ENCODE data around the gene OPN4.

The OPN4 gene

GRCh38 chr10:86684331-86685097 lies 30.2 kb downstream of the OPN4 start:
- DNase-seq, result no peak

GRCh38 chr10:86685416-86685815 lies 31.1 kb downstream of the OPN4 start:
- DNase-seq, result no peak

- DNase-seq, result no peak
These were observed 31.7 kb downstream of the OPN4 start for GRCh38 chr10:86685893-86686632.

- DNase-seq, result no peak
These were observed 32.6 kb downstream of the OPN4 start for GRCh38 chr10:86686972-86687371.

GRCh38 chr10:86687750-86688149 lies 33.4 kb downstream of the OPN4 start:
- no peak for DNase-seq

- DNase-seq, result peak; percentile 26
These were observed 34.1 kb downstream of the OPN4 start for GRCh38 chr10:86688398-86688921.

GRCh38 chr10:86689146-86689545 lies 34.8 kb downstream of the OPN4 start:
- DNase-seq, result no peak

GRCh38 chr10:86690231-86690630 lies 35.9 kb downstream of the OPN4 start:
- no peak for DNase-seq

GRCh38 chr10:86690657-86691084 lies 36.3 kb downstream of the OPN4 start:
- no peak for DNase-seq

- no peak for DNase-seq
These were observed 37.1 kb downstream of the OPN4 start for GRCh38 chr10:86691333-86692022.

- no peak for DNase-seq
These were observed 37.7 kb downstream of the OPN4 start for GRCh38 chr10:86692023-86692514.

GRCh38 chr10:86692664-86693063 lies 38.3 kb downstream of the OPN4 start:
- DNase-seq, result no peak

GRCh38 chr10:86693275-86693674 lies 38.9 kb downstream of the OPN4 start:
- no peak for DNase-seq

- DNase-seq, result peak; percentile 13
These were observed 39.5 kb downstream of the OPN4 start for GRCh38 chr10:86693721-86694369.

GRCh38 chr10:86698207-86698940 lies 44.0 kb downstream of the OPN4 start:
- DNase-seq, result no peak

GRCh38 chr10:86699125-86699524 lies 44.8 kb downstream of the OPN4 start:
- DNase-seq, result no peak

- no peak for DNase-seq
These were observed 45.2 kb downstream of the OPN4 start for GRCh38 chr10:86699541-86699940.

GRCh38 chr10:86699991-86700840 lies 45.9 kb downstream of the OPN4 start:
- DNase-seq, result no peak

- no peak for DNase-seq
These were observed 46.7 kb downstream of the OPN4 start for GRCh38 chr10:86700851-86701617.

- no peak for DNase-seq
These were observed 48.8 kb downstream of the OPN4 start for GRCh38 chr10:86703176-86703575.

Measured in activated CD4-positive, alpha-beta T cell treated with anti-CD3 and anti-CD28 coated beads for 1 hour (primary cell).